GM12865 (cell line): Measurements from ENCODE around the gene RNF34.

ENCODE experiments used
- DNase-seq: peaks from one replicate; pipeline ENCODE4 v3.0.0; 2010; ENCODE audit warnings: low read depth
- H3K4me3 ChIP-seq: 2 replicates; pipeline ENCODE4 v1.5.1; 2011; ENCODE audit warnings: mild to moderate bottlenecking, low read depth, low read length, control low read depth
- TF ChIP-seq, protein P1 (sequence below): IDR thresholded peaks from 2 replicates; pipeline ENCODE4 v1.5.1; 2011; ENCODE audit warnings: low read length, control low read depth, low read depth, inconsistent platforms; ENCODE audit not compliant: insufficient read depth; ENCODE audit errors: missing control alignments

RNF34 gene

DNA sequence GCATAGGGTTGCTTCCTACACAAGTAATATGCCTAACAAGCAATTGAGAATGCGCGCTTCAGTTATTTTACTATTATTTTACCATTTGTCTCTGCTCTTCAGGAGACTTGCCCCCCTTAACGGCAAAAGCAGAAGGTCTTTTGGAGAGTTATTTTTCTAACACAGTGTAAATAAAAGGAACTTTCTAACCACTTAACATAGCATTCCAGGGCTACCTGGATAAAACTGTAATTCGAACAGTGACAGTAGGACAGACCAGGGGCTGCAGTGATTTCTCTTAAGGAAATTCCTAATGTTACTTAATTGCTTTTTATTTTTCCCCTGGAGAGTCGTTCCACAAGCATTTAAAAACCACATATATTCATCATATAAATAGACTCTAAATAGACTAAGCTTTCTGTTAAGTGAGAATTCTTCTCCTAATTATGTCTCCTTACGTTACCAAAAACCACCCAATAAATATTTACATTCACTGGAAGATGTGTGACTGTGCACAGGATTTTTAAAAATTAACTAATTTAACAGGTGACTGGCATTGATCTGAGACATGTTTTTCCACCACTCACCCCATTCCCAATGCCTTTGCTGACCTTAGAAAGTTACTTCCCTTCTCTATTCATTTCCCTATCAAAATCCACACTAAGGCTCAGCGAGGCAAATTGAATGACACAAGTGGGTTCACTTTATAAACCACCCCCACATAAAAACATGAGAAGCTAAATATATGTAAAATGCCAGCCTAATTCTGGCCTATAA is 72.4 kb downstream of the RNF34 start:
- no peak for DNase-seq
- H3K4me3 ChIP-seq, result no peak overlapping the region
- TF ChIP-seq, protein P1, sequence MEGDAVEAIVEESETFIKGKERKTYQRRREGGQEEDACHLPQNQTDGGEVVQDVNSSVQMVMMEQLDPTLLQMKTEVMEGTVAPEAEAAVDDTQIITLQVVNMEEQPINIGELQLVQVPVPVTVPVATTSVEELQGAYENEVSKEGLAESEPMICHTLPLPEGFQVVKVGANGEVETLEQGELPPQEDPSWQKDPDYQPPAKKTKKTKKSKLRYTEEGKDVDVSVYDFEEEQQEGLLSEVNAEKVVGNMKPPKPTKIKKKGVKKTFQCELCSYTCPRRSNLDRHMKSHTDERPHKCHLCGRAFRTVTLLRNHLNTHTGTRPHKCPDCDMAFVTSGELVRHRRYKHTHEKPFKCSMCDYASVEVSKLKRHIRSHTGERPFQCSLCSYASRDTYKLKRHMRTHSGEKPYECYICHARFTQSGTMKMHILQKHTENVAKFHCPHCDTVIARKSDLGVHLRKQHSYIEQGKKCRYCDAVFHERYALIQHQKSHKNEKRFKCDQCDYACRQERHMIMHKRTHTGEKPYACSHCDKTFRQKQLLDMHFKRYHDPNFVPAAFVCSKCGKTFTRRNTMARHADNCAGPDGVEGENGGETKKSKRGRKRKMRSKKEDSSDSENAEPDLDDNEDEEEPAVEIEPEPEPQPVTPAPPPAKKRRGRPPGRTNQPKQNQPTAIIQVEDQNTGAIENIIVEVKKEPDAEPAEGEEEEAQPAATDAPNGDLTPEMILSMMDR, result no peak
